ENCODE measurements around the gene L3MBTL3. TPM values are rescaled to one million over a fixed set of nuclear protein-coding genes. Genes with fewer than 3 reads are reported as not detected.

Gene L3MBTL3
- total RNA-seq, 1 experiment from 2014 or later, result 4.7 TPM

GRCh38 chr6:130057495-130057894, 39.1 kb downstream of the L3MBTL3 start:
- no peak overlapping the region for H3K27ac Mint-ChIP-seq
- no peak overlapping the region for H3K4me3 Mint-ChIP-seq
- Histone ChIP-seq H2BK120ac (ENCODE audit: low read depth, low read length, poor library complexity, severe bottlenecking) (no peak overlapping the region), H3K9ac (ENCODE audit: extremely low read depth, insufficient read length, low read length) (no peak overlapping the region), H2AFZ (ENCODE audit: low read length) (no peak overlapping the region), H2BK5ac (ENCODE audit: insufficient read length, low read length) (no peak overlapping the region), H4K8ac (replicated peaks; ENCODE audit: insufficient read length, low read depth, low read length) (no peak overlapping the region), H3T11ph (ENCODE audit: low read length) (no peak overlapping the region), H4K91ac (ENCODE audit: insufficient read length, low read depth, low read length) (no peak overlapping the region), H3K4ac (ENCODE audit: low read depth, low read length) (no peak overlapping the region), H3K27ac (ENCODE audit: insufficient read length, low read depth, low read length) (no peak overlapping the region), H3K14ac (ENCODE audit: insufficient read depth, low read length) (no peak overlapping the region), H4K20me1 (ENCODE audit: control insufficient read depth, insufficient read depth, insufficient read length) (no peaks in the 10 kb centered on the region), H3K4me1 (ENCODE audit: insufficient read depth, low read length) (no peaks in the 10 kb centered on the region), H3K56ac (ENCODE audit: insufficient read length, low read depth, low read length) (no peak overlapping the region), H2BK12ac (ENCODE audit: insufficient read length, low read depth, low read length) (no peak overlapping the region), H2AK5ac (ENCODE audit: insufficient read length, low read length) (no peak overlapping the region), H3K79me2 (ENCODE audit: insufficient read depth, low read length) (no peaks in the 10 kb centered on the region), H3K79me1 (ENCODE audit: insufficient read depth, low read depth, low read length, poor library complexity, severe bottlenecking) (no peaks in the 10 kb centered on the region), H3K27me3 (ENCODE audit: insufficient read depth, low read length) (no peaks in the 10 kb centered on the region), H2BK20ac (ENCODE audit: low read depth, low read length, poor library complexity, severe bottlenecking) (no peak overlapping the region), H3K18ac (ENCODE audit: insufficient read length, low read depth, low read length) (no peak overlapping the region), H2BK15ac (ENCODE audit: low read depth, low read length) (no peak overlapping the region), H3K9me3 (ENCODE audit: control insufficient read depth, low read depth, low read length) (no peaks in the 10 kb centered on the region), H4K5ac (ENCODE audit: insufficient read length, low read depth, low read length) (no peak overlapping the region), H3K4me2 (ENCODE audit: insufficient read depth, insufficient read length, low read length) (no peak overlapping the region), H3K23ac (ENCODE audit: insufficient read length, low read depth, low read length) (no peak overlapping the region), H3K23me2 (ENCODE audit: insufficient read length, low read depth, low read length, poor library complexity, severe bottlenecking) (no peaks in the 10 kb centered on the region)
- no peak for DNase-seq
- no peaks in the 10 kb centered on the region for H3K27me3 Mint-ChIP-seq (ENCODE audit: low read depth)
- no peaks in the 10 kb centered on the region; a peak in 1 of 5 replicates for H3K9me3 Mint-ChIP-seq
- no CpG with 5 or more reads among the region's 12 CpGs for WGBS (ENCODE audit: extremely low coverage, insufficient read length, low lambda C conversion rate)
- TF ChIP-seq CTCF (conservative IDR thresholded peaks at IDR 0.05), result no peak
- peaks cover 26 to 49% (median 36%) of the 10 kb centered on the region in 3 experiments for H3K36me3 Mint-ChIP-seq (ENCODE audit: insufficient read depth in 1 of 3, low read depth in 3 of 3)
- H3K4me1 Mint-ChIP-seq, result no peaks in the 10 kb centered on the region
